GM21825 (cell line): Measurements from ENCODE around the gene MINPP1.
"Not testable (repeated sequence)": the region's sequence is repeated elsewhere in the genome, so short reads cannot be mapped to it uniquely, and the experiment has no call there.

Experiments
- ATAC-seq: cut with Tn5 transposase; IDR thresholded peaks from one replicate; pipeline ENCODE4 v1.9.1; 2021; ENCODE audit warnings: mild to moderate bottlenecking, moderate library complexity; ENCODE audit not compliant: unreplicated experiment

Gene MINPP1

GRCh38 chr10:87504640-87505365 is at the start of gene MINPP1:
TSS of gene MINPP1 (plus strand) at chr10:87504893. CDS start at chr10:87504916, 23 bp downstream.
- ATAC-seq: peak; percentile 84

- ATAC-seq: not testable (repeated sequence)
These were observed 48.0 kb upstream of the MINPP1 start for GRCh38 chr10:87456586-87457220.

- ATAC-seq: not testable (repeated sequence)
These were observed 42.9 kb upstream of the MINPP1 start for GRCh38 chr10:87461751-87462150.

GRCh38 chr10:87466849-87467248 is 37.8 kb upstream of the MINPP1 start:
- not testable (repeated sequence) for ATAC-seq

- not testable (repeated sequence) for ATAC-seq
These were observed 16.0 kb upstream of the MINPP1 start for GRCh38 chr10:87488733-87489132.

- not testable (repeated sequence) for ATAC-seq
These were observed 14.4 kb upstream of the MINPP1 start for GRCh38 chr10:87490285-87490684.

GRCh38 chr10:87492450-87492849 is 12.2 kb upstream of the MINPP1 start:
- ATAC-seq: not testable (repeated sequence)

GRCh38 chr10:87495446-87495845 is 9.2 kb upstream of the MINPP1 start:
- ATAC-seq: not testable (repeated sequence)

- not testable (repeated sequence) for ATAC-seq
These were observed 7.3 kb upstream of the MINPP1 start for GRCh38 chr10:87497386-87497785.

GRCh38 chr10:87498106-87498789 is 6.4 kb upstream of the MINPP1 start:
- ATAC-seq: not testable (repeated sequence)

- no peak for ATAC-seq
These were observed 4.0 kb upstream of the MINPP1 start for GRCh38 chr10:87500646-87501048.

GRCh38 chr10:87503401-87503800 is 1.3 kb upstream of the MINPP1 start:
- ATAC-seq: no peak

GRCh38 chr10:87503886-87504285 is 807 bp upstream of the MINPP1 start:
- no peak for ATAC-seq

- ATAC-seq: no peak
These were observed 420 bp upstream of the MINPP1 start for GRCh38 chr10:87504307-87504639.

GRCh38 chr10:87505366-87506111 is 846 bp downstream of the MINPP1 start:
- peak; percentile 69 for ATAC-seq

- ATAC-seq: no peak
These were observed 2.3 kb downstream of the MINPP1 start for GRCh38 chr10:87506956-87507355.

- ATAC-seq: no peak
These were observed 3.3 kb downstream of the MINPP1 start for GRCh38 chr10:87507879-87508483.

GRCh38 chr10:87508837-87509236 is 4.1 kb downstream of the MINPP1 start:
- no peak for ATAC-seq

GRCh38 chr10:87510025-87510424 is 5.3 kb downstream of the MINPP1 start:
- ATAC-seq: no peak

- no peak for ATAC-seq
These were observed 6.8 kb downstream of the MINPP1 start for GRCh38 chr10:87511526-87511925.

- ATAC-seq: no peak
These were observed 14.2 kb downstream of the MINPP1 start for GRCh38 chr10:87518937-87519336.
